GM12878 (cell line): ENCODE data around the gene SLC24A3. TPM values are rescaled to one million over a fixed set of nuclear protein-coding genes. Genes with fewer than 3 reads are reported as not detected.

Experiments used
- ATAC-seq: fragments of 200-7000 bp; cut with Tn5 transposase; 3 replicates; pipeline ENCODE4 v1.9.1; 2020; ENCODE audit warnings: mild to moderate bottlenecking, moderate library complexity
- BruUV-seq: library from RNA; stranded (reverse); fragments of 400-500 nt; replicated peaks from 2 replicates; lab custom pipeline; 2021; lab: Mats Ljungman, UMichigan
- CTCF ChIA-PET: fragments of 300-600 bp; sonication (Branson Sonifier 250); formaldehyde crosslinking; extraction: SDS; loops from one replicate; lab custom pipeline; 2021; ENCODE audit warnings: inconsistent platforms; lab: Yijun Ruan, JAX
- POLR2A ChIA-PET: fragments of 350-600 bp; formaldehyde crosslinking; extraction: SDS; loops from one replicate; lab custom pipeline; 2021; ENCODE audit warnings: inconsistent platforms; lab: Charles Lee
- RAD21 ChIA-PET: fragments of 300-600 bp; sonication (Branson Sonifier 250); formaldehyde crosslinking; loops from one replicate; lab custom pipeline; 2023; ENCODE audit warnings: antibody characterized with exemption; ENCODE audit not compliant: unreplicated experiment; lab: Charles Lee
- SMC1A ChIA-PET: fragments of 300-600 bp; sonication (Branson Sonifier 250); formaldehyde crosslinking; loops from one replicate; lab custom pipeline; 2023; ENCODE audit not compliant: unreplicated experiment, uncharacterized antibody; lab: Charles Lee
- DNase-seq: peaks from one replicate; pipeline ENCODE4 v3.0.0-alpha.2; 2011; ENCODE audit warnings: low read depth, low spot score
- FAIRE-seq: peaks from 3 replicates; lab custom pipeline; 2011; peaks lifted over from hg19 to GRCh38; lab: Jason Lieb, UNC
- H2AFZ ChIP-seq: 2 replicates; pipeline ENCODE4 v1.6.0; 2011; ENCODE audit warnings: low read depth, low read length, control low read depth; ENCODE audit not compliant: control insufficient read depth
- H3K27ac ChIP-seq: 2 replicates; pipeline ENCODE4 v1.5.1; 2011; ENCODE audit warnings: control low read depth; ENCODE audit not compliant: control insufficient read depth, insufficient read depth
- H3K27me3 ChIP-seq, 2 experiments: replicated peaks in 1 of 2; 2 replicates each; pipeline versions ENCODE4 v1.6.0 to v1.6.1; 2011; ENCODE audit warnings: low read length in 1 of 2; ENCODE audit not compliant: control insufficient read depth in 2 of 2, insufficient read depth in 2 of 2
- H3K36me3 ChIP-seq, 2 experiments: 2 replicates each; pipeline ENCODE4 v1.5.1; 2011; ENCODE audit warnings: low read length in 1 of 2; ENCODE audit not compliant: control insufficient read depth in 2 of 2, insufficient read depth in 2 of 2
- H3K4me1 ChIP-seq: 2 replicates; pipeline ENCODE4 v1.6.1; 2011; ENCODE audit warnings: mild to moderate bottlenecking, low read length, moderate library complexity, mixed read lengths; ENCODE audit not compliant: control insufficient read depth, insufficient read depth
- H3K4me2 ChIP-seq: 2 replicates; pipeline ENCODE4 v1.6.0; 2011; ENCODE audit warnings: control low read depth; ENCODE audit not compliant: control insufficient read depth, insufficient read depth
- H3K4me3 ChIP-seq: fragments of 200-600 bp; sonication (generic); 2 replicates; pipeline ENCODE4 v1.5.1; 2016
- H3K79me2 ChIP-seq: 2 replicates; pipeline ENCODE4 v1.6.0; 2011; ENCODE audit warnings: low read length; ENCODE audit not compliant: control insufficient read depth, insufficient read depth
- H3K9ac ChIP-seq: 2 replicates; pipeline ENCODE4 v1.8.0; 2011; ENCODE audit warnings: low read length, control low read depth, mixed read lengths; ENCODE audit not compliant: control insufficient read depth, insufficient read depth
- H3K9me3 ChIP-seq: replicated peaks from 3 replicates; pipeline ENCODE4 v1.5.1; 2011; ENCODE audit warnings: mild to moderate bottlenecking, low read length; ENCODE audit not compliant: control insufficient read depth, insufficient read depth
- H4K20me1 ChIP-seq: 2 replicates; pipeline ENCODE4 v1.6.0; 2011; ENCODE audit not compliant: control insufficient read depth, insufficient read depth
- ATF2 ChIP-seq: IDR thresholded peaks from 2 replicates; pipeline ENCODE4 v1.6.1; 2012; ENCODE audit warnings: low read length, inconsistent platforms
- BMI1 ChIP-seq: fragments of 450-650 bp; IDR thresholded peaks from 2 replicates; pipeline ENCODE4 v1.6.1; 2016; ENCODE audit warnings: mild to moderate bottlenecking, moderate library complexity, borderline replicate concordance
- CHD4 ChIP-seq: fragments of 200-600 bp; sonication (generic); IDR thresholded peaks from 2 replicates; pipeline ENCODE4 v1.6.1; 2016; ENCODE audit warnings: mild to moderate bottlenecking
- CREB1 ChIP-seq: IDR thresholded peaks from 2 replicates; pipeline ENCODE4 v1.6.1; 2012; ENCODE audit warnings: low read depth, mild to moderate bottlenecking, inconsistent platforms
- GATAD2B ChIP-seq: fragments of 450-650 bp; conservative IDR thresholded peaks from 2 replicates; pipeline ENCODE4 v1.6.1; 2017; ENCODE audit warnings: low read depth, mild to moderate bottlenecking, moderate library complexity
- RAD21 ChIP-seq: IDR thresholded peaks from 2 replicates; pipeline ENCODE4 v1.6.1; 2011; ENCODE audit warnings: mild to moderate bottlenecking, low read depth, low read length, moderate library complexity; ENCODE audit not compliant: insufficient read depth
- RELB ChIP-seq: fragments of 450-650 bp; IDR thresholded peaks from 2 replicates; pipeline ENCODE4 v1.6.1; 2017; ENCODE audit warnings: low read depth, mild to moderate bottlenecking, moderate library complexity
- SIN3A ChIP-seq: IDR thresholded peaks from 2 replicates; pipeline ENCODE4 v1.6.1; 2012; ENCODE audit warnings: low read depth, low read length, improper control_type of control experiment
- SMARCA5 ChIP-seq: fragments of 450-650 bp; IDR thresholded peaks from 2 replicates; pipeline ENCODE4 v1.6.1; 2017; ENCODE audit warnings: mild to moderate bottlenecking
- ZBTB33 ChIP-seq: fragments of 450-650 bp; IDR thresholded peaks from 2 replicates; pipeline ENCODE4 v1.6.1; 2017; ENCODE audit warnings: mild to moderate bottlenecking
- ZNF217 ChIP-seq: fragments of 450-650 bp; IDR thresholded peaks from 2 replicates; pipeline ENCODE4 v1.6.1; 2017; ENCODE audit warnings: antibody characterized with exemption, mild to moderate bottlenecking
- ZNF24 ChIP-seq: fragments of 450-650 bp; IDR thresholded peaks from 2 replicates; pipeline ENCODE4 v1.6.1; 2017; ENCODE audit warnings: antibody characterized with exemption, mild to moderate bottlenecking
- ZNF274 ChIP-seq: IDR thresholded peaks from one replicate; pipeline ENCODE4 v1.8.0; 2011; ENCODE audit not compliant: insufficient read length, insufficient read depth
- WGBS: methylation state at CpG from one replicate; pipeline ENCODE4 v1.1.6; 2016; ENCODE audit warnings: low lambda C conversion rate; ENCODE audit not compliant: insufficient replicate concordance, insufficient coverage; ENCODE audit errors: missing lambda C conversion rate; 5-methylcytosine and 5-hydroxymethylcytosine counted together
- in situ Hi-C: fragments of 300-500 bp; cut with MboI; formaldehyde crosslinking; loops from 9 replicates; pipeline ENCODE4 v1.14.3; 2018; ENCODE audit warnings: mixed read lengths
- intact Hi-C: fragments of 100-400 bp; cut with micrococcal nuclease; formaldehyde crosslinking; loops from one replicate; pipeline ENCODE4 v1.14.2; 2022; ENCODE audit not compliant: unreplicated experiment
- polyA plus RNA-seq, 11 experiments: library from polyadenylated mRNA; depleted of rRNA in 4 of 11; unstranded in 6 of 11; stranded (reverse) in 5 of 11; fragments of >200 nt; fragmentation: Nextera tagmentation in 4 of 11; fragmentation: Illumina TruSeq in 1 of 11; extraction: Ambion mirVana in 4 of 11; extraction: Trizol in 1 of 11; gene quantifications; 1 replicate in 1 of 11; 2 replicates in 10 of 11; pipeline versions ENCODE4 v1.2.1 to v1.2.3, GENCODE V29; 2011 to 2016; ENCODE audit warnings: inconsistent platforms in 2 of 11, missing spikeins in 2 of 11, low read depth in 1 of 11
- total RNA-seq, 4 experiments: library from RNA; depleted of rRNA in 3 of 4; stranded (reverse); fragments of >200 nt in 3 of 4; fragmentation: Illumina TruSeq in 1 of 4; extraction: Trizol in 1 of 4; gene quantifications; 2 replicates each; pipeline versions ENCODE4 v1.2.1 to v1.2.3, GENCODE V29; 2013 to 2021

The SLC24A3 gene
- total and polyA plus RNA-seq, 10 of the 15 experiments (the other 5 are each of a cell fraction or from before 2014, with no cell fraction given): 0.04 TPM; not detected in 9

- intact Hi-C loops: loop anchor here (10.0 kb wide), 1 partner anchor 59 kb away; no protein-coding TSS in a partner anchor
- no TSS peak for BruUV-seq
Observed at GRCh38 chr20:19253316-19253715, 40.9 kb downstream of the SLC24A3 start.

More at GRCh38 chr20:19253316-19253715, 40.9 kb downstream of the SLC24A3 start:
- no peaks in the 10 kb centered on the region for H3K9me3 ChIP-seq
- 34% methylated on average over 5 of the region's 5 CpGs for WGBS
- ATAC-seq (no peak), DNase-seq (no peak), FAIRE-seq (no peak)
- ChIA-PET CTCF (interaction anchor here (0.6 to 1.2 kb wide), 2 partner anchors 262 to 621 kb away, joined by 3 read pairs; no protein-coding TSS in a partner anchor), SMC1A (no interaction called here), POLR2A (no interaction called here), RAD21 (no interaction called here)
- TF ChIP-seq BMI1 (no peak), ZNF24 (no peak), GATAD2B (no peak), ZNF217 (no peak), ATF2 (no peak), RAD21 (no peak), ZNF274 (no peak), ZBTB33 (no peak), SIN3A (no peak), SMARCA5 (no peak), RELB (no peak), CHD4 (no peak), CREB1 (no peak)
- 0 out of 4 replicates have a peak, but pooled peaks cover 0 to 2% of the 10 kb centered on the region in 2 experiments for H3K27me3 ChIP-seq
- in situ Hi-C loops: no loop called here
- H3K9ac ChIP-seq: no peak overlapping the region
- H3K4me1 ChIP-seq: no peaks in the 10 kb centered on the region
- no peak overlapping the region for H3K4me3 ChIP-seq
- no peak overlapping the region for H2AFZ ChIP-seq
- H3K79me2 ChIP-seq: no peaks in the 10 kb centered on the region
- H4K20me1 ChIP-seq: no peaks in the 10 kb centered on the region
- H3K27ac ChIP-seq: no peak overlapping the region
- no peak overlapping the region for H3K4me2 ChIP-seq
- H3K36me3 ChIP-seq: no peaks in the 10 kb centered on the region
